Keratinocyte (primary cell): ENCODE results near the gene DGLUCY. TPM values are rescaled to one million over a fixed set of nuclear protein-coding genes. Genes with fewer than 3 reads are reported as not detected.

Source experiments
- DNase-seq: peaks from one replicate; pipeline ENCODE4 v3.0.0-alpha.2; 2011; ENCODE audit warnings: low read depth, missing footprints, low spot score
- FAIRE-seq: peaks from 2 replicates; lab custom pipeline; 2011; peaks lifted over from hg19 to GRCh38; lab: Jason Lieb, UNC
- H2AFZ ChIP-seq: 2 replicates; pipeline ENCODE4 v1.6.0; 2012; ENCODE audit warnings: low read length, control low read depth, inconsistent platforms; ENCODE audit not compliant: control insufficient read depth
- H3K27ac ChIP-seq: 2 replicates; pipeline ENCODE4 v1.5.1; 2011; ENCODE audit warnings: low read length; ENCODE audit not compliant: control insufficient read depth, insufficient read depth
- H3K27me3 ChIP-seq: 3 replicates; pipeline ENCODE4 v1.6.0; 2011; ENCODE audit warnings: low read length; ENCODE audit not compliant: control insufficient read depth, insufficient read depth; ENCODE audit errors: extremely low read depth
- H3K36me3 ChIP-seq, 2 experiments: 2 replicates in 1 of 2; 3 replicates in 1 of 2; pipeline ENCODE4 v1.5.1; 2011; ENCODE audit warnings: low read length in 2 of 2, mild to moderate bottlenecking in 1 of 2; ENCODE audit not compliant: control insufficient read depth in 2 of 2, insufficient read depth in 2 of 2; ENCODE audit errors: extremely low read depth in 1 of 2
- H3K4me1 ChIP-seq: 3 replicates; pipeline ENCODE4 v1.5.1; 2011; ENCODE audit warnings: low read length; ENCODE audit not compliant: control insufficient read depth, insufficient read depth; ENCODE audit errors: extremely low read depth
- H3K4me2 ChIP-seq: 3 replicates; pipeline ENCODE4 v1.6.0; 2011; ENCODE audit warnings: low read depth, low read length; ENCODE audit not compliant: control insufficient read depth, insufficient read depth; ENCODE audit errors: extremely low read depth
- H3K4me3 ChIP-seq, 3 experiments: fragments of 200-600 bp in 1 of 3; sonication (generic) in 1 of 3; 2 replicates in 2 of 3; 3 replicates in 1 of 3; pipeline ENCODE4 v1.5.1; 2011 to 2016; ENCODE audit warnings: low read length in 3 of 3, mild to moderate bottlenecking in 3 of 3, control low read depth in 2 of 3, inconsistent platforms in 1 of 3, low read depth in 1 of 3, mixed read lengths in 1 of 3, mixed run types in 1 of 3, moderate library complexity in 1 of 3; ENCODE audit not compliant: control insufficient read depth in 2 of 3, insufficient read depth in 2 of 3; ENCODE audit errors: extremely low read depth in 1 of 3
- H3K79me2 ChIP-seq: 2 replicates; pipeline ENCODE4 v1.6.0; 2012; ENCODE audit warnings: low read length; ENCODE audit not compliant: control insufficient read depth, insufficient read depth
- H3K9ac ChIP-seq: 3 replicates; pipeline ENCODE4 v1.6.0; 2011; ENCODE audit warnings: low read length; ENCODE audit not compliant: control insufficient read depth, insufficient read depth; ENCODE audit errors: extremely low read depth
- H3K9me1 ChIP-seq: 3 replicates; pipeline ENCODE4 v1.6.0; 2011; ENCODE audit warnings: low read length; ENCODE audit not compliant: control insufficient read depth, insufficient read depth; ENCODE audit errors: extremely low read depth
- H3K9me3 ChIP-seq: 2 replicates; pipeline ENCODE4 v1.5.1; 2012; ENCODE audit warnings: low read depth, low read length; ENCODE audit not compliant: control insufficient read depth
- H4K20me1 ChIP-seq: 3 replicates; pipeline ENCODE4 v1.6.0; 2011; ENCODE audit warnings: low read length; ENCODE audit not compliant: control insufficient read depth, insufficient read depth; ENCODE audit errors: extremely low read depth
- EZH2 ChIP-seq: IDR thresholded peaks from one replicate; pipeline ENCODE4 v1.6.1; 2012; ENCODE audit warnings: inconsistent platforms, mild to moderate bottlenecking, low read length, moderate library complexity
- dilution Hi-C: fragments of 300-500 bp; cut with MboI; formaldehyde crosslinking; loops from one replicate; pipeline ENCODE4 v1.7.0; 2020; ENCODE audit warnings: low sequenced_read_pairs; ENCODE audit not compliant: extremely low pct_ligation_motif_present
- polyA plus RNA-seq, 5 experiments: library from polyadenylated mRNA; depleted of rRNA in 3 of 5; stranded (reverse) in 3 of 5; stranded (forward) in 1 of 5; unstranded in 1 of 5; fragments of >200 nt; gene quantifications; 1 replicate in 1 of 5; 2 replicates in 3 of 5; 3 replicates in 1 of 5; pipeline versions ENCODE4 v1.2.1 to v1.2.3, GENCODE V29; 2011 to 2012; ENCODE audit warnings: missing spikeins in 2 of 5, low read depth in 1 of 5, low replicate concordance in 1 of 5
- TF ChIP-seq, protein P1 (sequence below), 3 experiments: IDR thresholded peaks in 1 of 3; conservative IDR thresholded peaks in 1 of 3; optimal IDR thresholded peaks in 1 of 3; 2 replicates in 2 of 3; 3 replicates in 1 of 3; pipeline versions ENCODE3 to v1.5.1; 2011; ENCODE audit warnings: low read length in 3 of 3, mild to moderate bottlenecking in 3 of 3, moderate library complexity in 2 of 3, control low read depth in 1 of 3, inconsistent platforms in 1 of 3; ENCODE audit not compliant: insufficient read depth in 2 of 3; ENCODE audit errors: extremely low read depth in 1 of 3

The DGLUCY gene
- polyA plus RNA-seq, 1 donor (not counting 4 experiments of a cell fraction or from before 2014, with no cell fraction given): 19.4 TPM

DNA sequence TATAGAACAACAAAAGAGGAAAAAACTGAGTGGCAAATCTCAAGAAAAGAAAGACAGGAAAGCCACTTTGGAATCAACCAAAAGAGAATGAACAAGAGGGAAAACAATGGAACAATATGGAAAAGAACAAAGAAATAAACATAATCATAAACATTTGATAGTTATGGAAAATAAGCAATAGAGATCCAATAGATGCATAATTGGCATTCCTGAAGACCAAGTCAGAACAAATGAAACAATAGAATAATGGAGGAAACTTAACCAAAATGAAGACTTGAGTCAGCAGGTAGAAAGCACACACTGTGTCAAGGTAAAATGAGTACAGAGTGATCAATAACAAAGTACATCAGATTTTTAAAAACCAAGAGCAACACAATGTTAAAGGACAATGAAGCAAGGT, 43.3 kb upstream of the DGLUCY start:
- FAIRE-seq: no peak
- no peaks in the 10 kb centered on the region for H3K79me2 ChIP-seq
- no peaks in the 10 kb centered on the region for H3K9me3 ChIP-seq
- H3K9me1 ChIP-seq: no peaks in the 10 kb centered on the region
- no peak overlapping the region for H3K4me2 ChIP-seq
- no peaks in the 10 kb centered on the region for H3K4me1 ChIP-seq
- no peaks in the 10 kb centered on the region for H4K20me1 ChIP-seq
- no peak for TF ChIP-seq EZH2
- TF ChIP-seq, protein P1, sequence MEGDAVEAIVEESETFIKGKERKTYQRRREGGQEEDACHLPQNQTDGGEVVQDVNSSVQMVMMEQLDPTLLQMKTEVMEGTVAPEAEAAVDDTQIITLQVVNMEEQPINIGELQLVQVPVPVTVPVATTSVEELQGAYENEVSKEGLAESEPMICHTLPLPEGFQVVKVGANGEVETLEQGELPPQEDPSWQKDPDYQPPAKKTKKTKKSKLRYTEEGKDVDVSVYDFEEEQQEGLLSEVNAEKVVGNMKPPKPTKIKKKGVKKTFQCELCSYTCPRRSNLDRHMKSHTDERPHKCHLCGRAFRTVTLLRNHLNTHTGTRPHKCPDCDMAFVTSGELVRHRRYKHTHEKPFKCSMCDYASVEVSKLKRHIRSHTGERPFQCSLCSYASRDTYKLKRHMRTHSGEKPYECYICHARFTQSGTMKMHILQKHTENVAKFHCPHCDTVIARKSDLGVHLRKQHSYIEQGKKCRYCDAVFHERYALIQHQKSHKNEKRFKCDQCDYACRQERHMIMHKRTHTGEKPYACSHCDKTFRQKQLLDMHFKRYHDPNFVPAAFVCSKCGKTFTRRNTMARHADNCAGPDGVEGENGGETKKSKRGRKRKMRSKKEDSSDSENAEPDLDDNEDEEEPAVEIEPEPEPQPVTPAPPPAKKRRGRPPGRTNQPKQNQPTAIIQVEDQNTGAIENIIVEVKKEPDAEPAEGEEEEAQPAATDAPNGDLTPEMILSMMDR (optimal IDR thresholded peaks at IDR 0.05 in 1 of 3, IDR thresholded peaks at IDR 0.05 in 1 of 3, conservative IDR thresholded peaks at IDR 0.05 in 1 of 3; ENCODE audit: extremely low read depth in 1 of 3, insufficient read depth in 2 of 3, low read length in 3 of 3): no peak
- H3K9ac ChIP-seq: no peak overlapping the region
- H3K4me3 ChIP-seq: no peak overlapping the region
- no peak for DNase-seq
- no peak overlapping the region for H2AFZ ChIP-seq
- dilution Hi-C loops: no loop called here
- H3K27me3 ChIP-seq: no peaks in the 10 kb centered on the region
- no peaks in the 10 kb centered on the region for H3K36me3 ChIP-seq
- no peak overlapping the region for H3K27ac ChIP-seq

DNA sequence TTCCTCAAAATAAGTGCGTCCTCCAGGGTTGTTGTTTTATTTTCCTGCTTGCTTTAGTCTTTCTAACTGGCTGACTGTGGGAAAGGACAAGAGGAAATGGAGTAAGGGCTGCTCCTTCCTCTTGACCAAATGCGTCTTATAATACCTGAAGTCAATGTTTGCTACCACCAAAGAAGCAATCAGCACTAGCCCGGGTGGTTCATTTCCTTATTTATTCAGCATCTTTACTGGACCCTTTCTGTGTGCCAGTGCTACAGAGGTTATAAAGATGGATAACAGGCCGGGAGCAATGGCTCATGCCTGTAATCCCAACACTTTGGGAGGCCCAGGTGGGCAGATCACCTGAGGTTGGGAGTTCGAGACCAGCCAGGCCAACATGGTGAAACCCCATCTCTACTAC, 38.3 kb upstream of the DGLUCY start:
- no peak for DNase-seq
- Histone ChIP-seq H3K4me3 (no peak overlapping the region), H4K20me1 (no peaks in the 10 kb centered on the region), H3K9me3 (no peaks in the 10 kb centered on the region), H3K27ac (no peak overlapping the region), H3K4me1 (no peaks in the 10 kb centered on the region), H3K9ac (no peak overlapping the region), H3K79me2 (no peaks in the 10 kb centered on the region), H3K27me3 (no peaks in the 10 kb centered on the region), H3K36me3 (no peaks in the 10 kb centered on the region), H3K4me2 (no peak overlapping the region), H3K9me1 (no peaks in the 10 kb centered on the region), H2AFZ (no peak overlapping the region)
- dilution Hi-C loops: no loop called here
- FAIRE-seq: no peak
- TF ChIP-seq EZH2: no peak
- TF ChIP-seq, protein P1 (optimal IDR thresholded peaks at IDR 0.05 in 1 of 3, IDR thresholded peaks at IDR 0.05 in 1 of 3, conservative IDR thresholded peaks at IDR 0.05 in 1 of 3; ENCODE audit: extremely low read depth in 1 of 3, insufficient read depth in 2 of 3, low read length in 3 of 3): no peak
